Loucy (cell line): ENCODE data around the gene MIA.

Experiments
- H2AFZ ChIP-seq: fragments of 200-600 bp; sonication (generic); 2 replicates; pipeline ENCODE4 v1.6.0; 2016; ENCODE audit warnings: antibody characterized with exemption, mild to moderate bottlenecking, low read length, moderate library complexity
- H3F3A ChIP-seq: fragments of 200-600 bp; 2 replicates; pipeline ENCODE4 v1.6.0; 2016; ENCODE audit warnings: antibody characterized with exemption, low read depth, mild to moderate bottlenecking
- H3K27me3 ChIP-seq: fragments of 200-600 bp; sonication (generic); 2 replicates; pipeline ENCODE4 v1.6.1; 2014; ENCODE audit warnings: low read length, mild to moderate bottlenecking; ENCODE audit not compliant: insufficient read depth, poor library complexity, severe bottlenecking
- H3K36me3 ChIP-seq: fragments of 200-600 bp; sonication (generic); 2 replicates; pipeline ENCODE4 v1.6.1; 2016; ENCODE audit warnings: low read length; ENCODE audit not compliant: insufficient read depth
- H3K4me1 ChIP-seq: fragments of 200-600 bp; sonication (generic); 2 replicates; pipeline ENCODE4 v1.5.1; 2014; ENCODE audit warnings: low read length, mild to moderate bottlenecking; ENCODE audit not compliant: insufficient read depth, poor library complexity, severe bottlenecking
- H3K4me2 ChIP-seq: fragments of 200-600 bp; sonication (generic); 2 replicates; pipeline ENCODE4 v1.6.0; 2014; ENCODE audit warnings: antibody characterized with exemption, low read length, low read depth, mild to moderate bottlenecking; ENCODE audit not compliant: poor library complexity, severe bottlenecking
- H3K4me3 ChIP-seq: fragments of 200-600 bp; sonication (generic); 2 replicates; pipeline ENCODE4 v1.5.1; 2014; ENCODE audit warnings: low read length, mild to moderate bottlenecking, mixed read lengths; ENCODE audit not compliant: poor library complexity, severe bottlenecking
- H3K79me2 ChIP-seq: fragments of 200-600 bp; sonication (generic); 2 replicates; pipeline ENCODE4 v1.6.1; 2014; ENCODE audit warnings: low read length; ENCODE audit not compliant: insufficient read depth
- H3K9ac ChIP-seq: fragments of 200-600 bp; sonication (generic); 2 replicates; pipeline ENCODE4 v1.6.0; 2014; ENCODE audit warnings: mild to moderate bottlenecking, low read depth, low read length, moderate library complexity; ENCODE audit not compliant: poor library complexity, severe bottlenecking
- H3K9me2 ChIP-seq: fragments of 200-600 bp; sonication (generic); replicated peaks from 2 replicates; pipeline ENCODE4 v1.6.1; 2016; ENCODE audit warnings: low read depth, low read length, mixed read lengths
- H3K9me3 ChIP-seq: fragments of 200-600 bp; sonication (generic); 2 replicates; pipeline ENCODE4 v1.6.1; 2014; ENCODE audit warnings: mild to moderate bottlenecking, antibody characterized with exemption, low read length, low read depth; ENCODE audit not compliant: insufficient read depth
- H4K20me1 ChIP-seq: fragments of 200-600 bp; sonication (generic); 2 replicates; pipeline ENCODE4 v1.6.0; 2014; ENCODE audit warnings: antibody characterized with exemption, low read length, mild to moderate bottlenecking; ENCODE audit not compliant: insufficient read depth, poor library complexity, severe bottlenecking
- CTCF ChIP-seq: fragments of 200-600 bp; sonication (generic); conservative IDR thresholded peaks from 2 replicates; pipeline ENCODE4 v1.5.1; 2014; ENCODE audit warnings: mild to moderate bottlenecking, antibody characterized with exemption, low read length
- EZH2phosphoT487 ChIP-seq: fragments of 200-600 bp; IDR thresholded peaks from 2 replicates; pipeline ENCODE4 v1.6.1; 2018; ENCODE audit warnings: antibody characterized with exemption, mild to moderate bottlenecking, moderate library complexity, borderline replicate concordance

Gene MIA

GRCh38 chr19:40777645-40777936 is 2.3 kb downstream of the MIA start:
- H3K9me3 ChIP-seq = no peaks in the 10 kb centered on the region
- TF ChIP-seq EZH2phosphoT487 (no peak), CTCF (no peak)
- H3K9ac ChIP-seq = peak overlapping the region; percentile 92
- peak overlapping the region; percentile 71 for H2AFZ ChIP-seq
- peaks cover 25% of the 10 kb centered on the region for H3K4me1 ChIP-seq
- H4K20me1 ChIP-seq = no peaks in the 10 kb centered on the region
- H3F3A ChIP-seq = peaks cover 9% of the 10 kb centered on the region
- no peaks in the 10 kb centered on the region for H3K36me3 ChIP-seq
- no peaks in the 10 kb centered on the region for H3K9me2 ChIP-seq
- no peaks in the 10 kb centered on the region; the same call in 1 of the 2 replicates for H3K79me2 ChIP-seq
- no peaks in the 10 kb centered on the region for H3K27me3 ChIP-seq
- peak overlapping the region; percentile 93 for H3K4me2 ChIP-seq
- peak overlapping the region; percentile 81 for H3K4me3 ChIP-seq

GRCh38 chr19:40777937-40778705 is 2.8 kb downstream of the MIA start, which contains the start of gene RAB4B:
RAB4B (plus strand) TSS chr19:40778247; CDS start chr19:40778376, 129 bp downstream.
- Histone ChIP-seq H3K36me3 (no peaks in the 10 kb centered on the region), H3K9ac (peak within 1 kb of the TSS; percentile 92), H3K79me2 (no peaks in the 10 kb centered on the region; the same call in 1 of the 2 replicates), H2AFZ (peak within 1 kb of the TSS; percentile 71), H3K9me3 (no peaks in the 10 kb centered on the region), H3F3A (peaks cover 9% of the 10 kb centered on the region), H3K4me2 (peak within 1 kb of the TSS; percentile 93), H3K4me1 (peaks cover 25% of the 10 kb centered on the region), H4K20me1 (no peaks in the 10 kb centered on the region), H3K27me3 (no peaks in the 10 kb centered on the region), H3K4me3 (peak within 1 kb of the TSS; percentile 81), H3K9me2 (no peaks in the 10 kb centered on the region)
- no peak for TF ChIP-seq CTCF
- TF ChIP-seq EZH2phosphoT487 = no peak

GRCh38 chr19:40778706-40779284 is 3.5 kb downstream of the MIA start:
- Histone ChIP-seq H3K4me3 (peak overlapping the region; percentile 81), H3K9ac (peak overlapping the region; percentile 92), H3K9me3 (no peaks in the 10 kb centered on the region), H3K4me1 (peaks cover 25% of the 10 kb centered on the region), H3F3A (peaks cover 9% of the 10 kb centered on the region), H2AFZ (peak overlapping the region; percentile 67), H3K9me2 (no peaks in the 10 kb centered on the region), H3K79me2 (no peaks in the 10 kb centered on the region; the same call in 1 of the 2 replicates), H3K27me3 (no peaks in the 10 kb centered on the region), H3K4me2 (peak overlapping the region; percentile 90), H3K36me3 (no peaks in the 10 kb centered on the region), H4K20me1 (no peaks in the 10 kb centered on the region)
- TF ChIP-seq EZH2phosphoT487 (no peak), CTCF (no peak)
